H1 (cell line): Measurements from ENCODE around the gene VPS9D1. TPM values are rescaled to one million over a fixed set of nuclear protein-coding genes. Genes with fewer than 3 reads are reported as not detected.
"Not testable (repeated sequence)": the region's sequence is repeated elsewhere in the genome, so short reads cannot be mapped to it uniquely, and the experiment has no call there.

Experiments
- CTCF ChIA-PET: fragments of 300-600 bp; sonication (Branson Sonifier 250); formaldehyde crosslinking; loops from one replicate; lab custom pipeline; 2021; ENCODE audit not compliant: partially characterized antibody; lab: Charles Lee
- POLR2A ChIA-PET: fragments of 300-600 bp; sonication (Branson Sonifier 250); formaldehyde crosslinking; loops from one replicate; lab custom pipeline; 2021; ENCODE audit warnings: inconsistent platforms; ENCODE audit not compliant: partially characterized antibody; lab: Charles Lee
- DNase-seq, 2 experiments: peaks; one replicate each; pipeline versions ENCODE4 v3.0.0 to v3.0.0-alpha.2; 2010 to 2022; ENCODE audit warnings: low spot score in 2 of 2, low read depth in 1 of 2, mixed read lengths in 1 of 2
- FAIRE-seq: peaks from 2 replicates; lab custom pipeline; 2011; peaks lifted over from hg19 to GRCh38; lab: Jason Lieb, UNC
- H2AFZ ChIP-seq: 2 replicates; pipeline ENCODE4 v1.8.1; 2012; ENCODE audit warnings: low read length, inconsistent platforms
- H2AK5ac ChIP-seq: 2 replicates; pipeline ENCODE4 v1.6.1; 2013; ENCODE audit warnings: low read depth, low read length
- H2BK120ac ChIP-seq: replicated peaks from 2 replicates; pipeline ENCODE3; 2013; ENCODE audit warnings: low read depth, low read length, inconsistent platforms
- H2BK12ac ChIP-seq: 2 replicates; pipeline ENCODE4 v1.6.1; 2013; ENCODE audit warnings: low read depth, low read length
- H2BK15ac ChIP-seq: 2 replicates; pipeline ENCODE4 v1.6.1; 2013; ENCODE audit warnings: low read length
- H2BK20ac ChIP-seq: 2 replicates; pipeline ENCODE4 v1.6.1; 2013; ENCODE audit warnings: low read length
- H2BK5ac ChIP-seq: 2 replicates; pipeline ENCODE4 v1.6.1; 2013; ENCODE audit warnings: low read depth, low read length
- H3K14ac ChIP-seq: 2 replicates; pipeline ENCODE4 v1.6.1; 2013; ENCODE audit warnings: inconsistent platforms; ENCODE audit not compliant: insufficient read length
- H3K18ac ChIP-seq: 2 replicates; pipeline ENCODE4 v1.6.1; 2013; ENCODE audit warnings: low read length; ENCODE audit errors: extremely low read depth
- H3K23ac ChIP-seq: 2 replicates; pipeline ENCODE4 v1.6.1; 2013; ENCODE audit warnings: inconsistent platforms; ENCODE audit not compliant: insufficient read length
- H3K23me2 ChIP-seq: 2 replicates; pipeline ENCODE4 v1.6.1; 2013; ENCODE audit warnings: low read depth, low read length
- H3K27ac ChIP-seq: 2 replicates; pipeline ENCODE4 v1.6.1; 2011; ENCODE audit warnings: low read depth, low read length, inconsistent platforms
- H3K27me3 ChIP-seq, 4 experiments: replicated peaks in 1 of 4; 1 replicate in 1 of 4; 2 replicates in 3 of 4; pipeline versions ENCODE4 v1.6.1 to v1.8.1; 2011 to 2013; ENCODE audit warnings: low read length in 3 of 4, mild to moderate bottlenecking in 3 of 4, inconsistent platforms in 2 of 4, mixed read lengths in 2 of 4, moderate library complexity in 1 of 4; ENCODE audit not compliant: control insufficient read depth in 3 of 4, insufficient read depth in 3 of 4; ENCODE audit errors: extremely low read depth in 1 of 4
- H3K36me3 ChIP-seq, 4 experiments: 2 replicates each; pipeline versions ENCODE4 v1.6.1 to v1.8.1; 2011 to 2013; ENCODE audit warnings: mild to moderate bottlenecking in 4 of 4, low read length in 3 of 4, moderate library complexity in 2 of 4, control low read depth in 1 of 4, inconsistent platforms in 1 of 4; ENCODE audit not compliant: insufficient read depth in 4 of 4, control insufficient read depth in 2 of 4
- H3K4ac ChIP-seq: replicated peaks from 2 replicates; pipeline ENCODE3; 2013; ENCODE audit warnings: low read length, low read depth, mixed read lengths, inconsistent platforms; ENCODE audit not compliant: insufficient read length
- H3K4me1 ChIP-seq, 4 experiments: replicated peaks in 1 of 4; 1 replicate in 1 of 4; 2 replicates in 3 of 4; pipeline versions ENCODE4 v1.6.1 to v1.8.1; 2011 to 2013; ENCODE audit warnings: low read length in 3 of 4, inconsistent platforms in 2 of 4, mixed read lengths in 1 of 4; ENCODE audit not compliant: insufficient read depth in 4 of 4, control insufficient read depth in 3 of 4
- H3K4me2 ChIP-seq, 2 experiments: 2 replicates each; pipeline versions ENCODE4 v1.6.1 to v1.8.1; 2011 to 2013; ENCODE audit warnings: low read depth in 2 of 2, low read length in 2 of 2, control low read depth in 1 of 2, inconsistent platforms in 1 of 2, mild to moderate bottlenecking in 1 of 2; ENCODE audit not compliant: insufficient read depth in 1 of 2
- H3K4me3 ChIP-seq, 4 experiments: fragments of 200-600, 300-600 bp in 1 of 4; sonication (generic), shearing (Covaris generic), sonication (Bioruptor Twin) in 1 of 4; 2 replicates each; pipeline versions ENCODE4 v1.5.1 to v1.8.1; 2011 to 2016; ENCODE audit warnings: low read length in 4 of 4, low read depth in 3 of 4, control low read depth in 2 of 4, inconsistent platforms in 2 of 4, mild to moderate bottlenecking in 2 of 4, mixed read lengths in 1 of 4, moderate library complexity in 1 of 4; ENCODE audit not compliant: insufficient read depth in 2 of 4; ENCODE audit errors: extremely low read depth in 1 of 4
- H3K56ac ChIP-seq: replicated peaks from 2 replicates; pipeline ENCODE3; 2013; ENCODE audit warnings: low read depth, mild to moderate bottlenecking, mixed read lengths, low read length, inconsistent platforms; ENCODE audit not compliant: insufficient read length
- H3K79me1 ChIP-seq: 2 replicates; pipeline ENCODE4 v1.6.1; 2013; ENCODE audit warnings: low read depth, low read length, control low read depth
- H3K79me2 ChIP-seq, 2 experiments: 2 replicates each; pipeline versions ENCODE4 v1.6.1 to v1.8.1; 2012 to 2013; ENCODE audit warnings: low read length in 2 of 2, mild to moderate bottlenecking in 2 of 2, inconsistent platforms in 1 of 2; ENCODE audit not compliant: insufficient read depth in 2 of 2, control insufficient read depth in 1 of 2
- H3K9ac ChIP-seq, 4 experiments: replicated peaks in 1 of 4; 1 replicate in 1 of 4; 2 replicates in 3 of 4; pipeline versions ENCODE4 v1.6.1 to v1.8.1; 2011 to 2013; ENCODE audit warnings: low read depth in 3 of 4, low read length in 3 of 4, control low read depth in 2 of 4, mild to moderate bottlenecking in 2 of 4, moderate library complexity in 2 of 4, inconsistent platforms in 1 of 4; ENCODE audit errors: extremely low read depth in 1 of 4
- H3K9me3 ChIP-seq, 2 experiments: 2 replicates each; pipeline versions ENCODE4 v1.6.1 to v1.8.1; 2012 to 2013; ENCODE audit warnings: mild to moderate bottlenecking in 2 of 2, moderate library complexity in 2 of 2, control low read depth in 1 of 2, inconsistent platforms in 1 of 2, low read depth in 1 of 2, low read length in 1 of 2, mixed read lengths in 1 of 2; ENCODE audit not compliant: insufficient read depth in 2 of 2
- H4K20me1 ChIP-seq, 2 experiments: replicated peaks in 1 of 2; 2 replicates each; pipeline versions ENCODE3 to v1.8.1; 2011 to 2013; ENCODE audit warnings: inconsistent platforms in 2 of 2, low read length in 2 of 2, mild to moderate bottlenecking in 1 of 2; ENCODE audit not compliant: insufficient read depth in 2 of 2, control insufficient read depth in 1 of 2
- H4K5ac ChIP-seq: 2 replicates; pipeline ENCODE4 v1.6.1; 2013; ENCODE audit warnings: low read length, low read depth, mixed read lengths, inconsistent platforms; ENCODE audit not compliant: insufficient read length
- H4K8ac ChIP-seq: 2 replicates; pipeline ENCODE4 v1.8.0; 2013; ENCODE audit warnings: mild to moderate bottlenecking, moderate library complexity, low read length, inconsistent platforms; ENCODE audit not compliant: insufficient read depth; ENCODE audit errors: extremely low read depth
- H4K91ac ChIP-seq: replicated peaks from 2 replicates; pipeline ENCODE3; 2013; ENCODE audit warnings: low read length, mixed read lengths, inconsistent platforms; ENCODE audit not compliant: insufficient read length
- WGBS, 2 experiments: shearing (Covaris generic) in 1 of 2; methylation state at CpG; one replicate each; pipeline versions ENCODE4 v1.1.6 to v1.1.7; 2013 to 2015; ENCODE audit warnings: low lambda C conversion rate in 2 of 2, mixed read lengths in 2 of 2, inconsistent platforms in 1 of 2, low coverage in 1 of 2, missing lambda C conversion rate in 1 of 2; ENCODE audit not compliant: insufficient replicate concordance in 2 of 2, insufficient coverage in 1 of 2, insufficient read length in 1 of 2; ENCODE audit errors: extremely low coverage in 1 of 2, missing lambda C conversion rate in 1 of 2; 5-methylcytosine and 5-hydroxymethylcytosine counted together
- polyA plus RNA-seq, 7 experiments: library from polyadenylated mRNA; depleted of rRNA in 3 of 7; stranded (reverse) in 5 of 7; unstranded in 2 of 7; fragments of >200 nt in 5 of 7; fragments of 200-250 nt in 2 of 7; gene quantifications; 1 replicate in 5 of 7; 2 replicates in 1 of 7; 4 replicates in 1 of 7; pipeline versions ENCODE4 v1.2.1 to v1.2.3, GENCODE V29; 2011 to 2013; ENCODE audit warnings: missing spikeins in 2 of 7, mixed read lengths in 2 of 7
- total RNA-seq: library from RNA; stranded (reverse); fragmentation: NEBNext Ultra II Directional; extraction: Animal tissue kit (Norgen Biotek cat#: 25700); gene quantifications from 2 replicates; pipeline ENCODE4 v1.2.1, GENCODE V29; 2021

Gene VPS9D1
- total and polyA plus RNA-seq, 2 of the 8 experiments (the other 6 are each of a cell fraction or from before 2014, with no cell fraction given): 2.9 to 5.4 TPM

DNA sequence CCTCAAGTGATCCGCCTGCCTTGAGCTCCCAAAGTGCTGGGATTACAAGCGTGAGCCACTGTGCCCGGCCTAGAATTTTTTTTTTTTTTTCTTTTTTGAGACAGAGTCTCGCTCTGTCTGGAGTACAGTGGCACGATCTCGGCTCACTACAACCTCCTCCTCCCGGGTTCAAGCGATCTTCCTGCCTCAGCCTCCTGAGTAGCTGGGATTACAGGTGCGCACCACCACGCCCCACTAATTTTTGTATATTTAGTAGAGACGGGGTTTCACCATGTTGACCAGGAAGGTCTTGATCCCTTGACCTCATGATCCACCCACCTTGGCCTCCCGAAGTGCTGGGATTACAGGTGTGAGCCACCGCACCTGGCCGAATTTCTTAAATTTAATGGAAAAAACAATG is 22.0 kb downstream of the VPS9D1 start:
- H3K79me2 ChIP-seq, H3K79me1 ChIP-seq, H3K4ac ChIP-seq, H3K18ac ChIP-seq, H3K27ac ChIP-seq, H3K56ac ChIP-seq, H3K9me3 ChIP-seq, DNase-seq, H3K27me3 ChIP-seq, H2BK120ac ChIP-seq, H3K14ac ChIP-seq, H2AK5ac ChIP-seq, H2BK12ac ChIP-seq, H3K23ac ChIP-seq, H3K4me3 ChIP-seq, H2BK20ac ChIP-seq, H4K5ac ChIP-seq, H4K91ac ChIP-seq, H2BK15ac ChIP-seq, H2BK5ac ChIP-seq, H2AFZ ChIP-seq, FAIRE-seq, H3K9ac ChIP-seq, H4K8ac ChIP-seq, H3K4me2 ChIP-seq: not testable (repeated sequence)
- Histone ChIP-seq H3K23me2 (peaks cover 13% of the 10 kb centered on the region; the same call in 1 of the 2 replicates), H4K20me1 (peaks cover 0 to 20% of the 10 kb centered on the region in 2 experiments), H3K4me1 (peaks cover 0 to 11% (median 5%) of the 10 kb centered on the region in 4 experiments; a peak in 5 of 7 replicates), H3K36me3 (peaks cover 0 to 19% (median 2%) of the 10 kb centered on the region in 4 experiments; a peak in 4 of 8 replicates)
- POLR2A ChIA-PET: interaction anchor here (0.6 to 6.6 kb wide), 9 partner anchors 8 to 989 kb away, joined by 3 to 59 read pairs (median 5); partner anchors contain the start of genes CDK10 and VPS9D1
- CTCF ChIA-PET: interaction anchor here (0.8 to 3.7 kb wide), 9 partner anchors 7 to 224 kb away, joined by 3 to 36 read pairs (median 5); partner anchors contain the start of gene VPS9D1
- WGBS, 2 experiments: 95% methylated on average over 9 of the region's 14 CpGs; no CpG with 5 or more reads in 1 of the 2 experiments
